CD4-positive, alpha-beta T cell treated with Interleukin-10 for 1 hour (primary cell): ENCODE data around the gene SLC35F4.

ENCODE experiments used
- DNase-seq: peaks from one replicate; pipeline ENCODE4 v3.0.0-alpha.2; 2020

Gene SLC35F4

GRCh38 chr14:57847706-57848105, 18.2 kb downstream of the SLC35F4 start:
- DNase-seq = no peak

DNA sequence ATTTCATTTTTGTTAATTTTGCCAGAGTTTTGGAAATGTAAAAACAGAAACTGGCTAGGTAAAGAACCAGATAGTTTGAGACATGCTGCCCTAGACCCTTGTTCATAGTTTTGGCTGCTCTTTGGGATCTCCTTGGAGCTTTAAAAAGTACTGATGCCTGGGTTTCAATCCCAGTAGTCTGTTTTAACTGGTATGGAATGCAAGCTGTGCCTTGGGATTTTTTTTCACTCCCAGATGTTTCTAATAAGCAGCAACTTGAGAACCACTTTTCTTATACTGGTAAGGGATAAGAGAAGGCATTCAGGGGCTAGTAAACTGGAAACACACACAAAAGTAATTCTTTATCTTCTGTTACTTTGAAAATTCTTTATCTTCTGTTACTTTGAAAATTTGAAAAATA, 18.8 kb downstream of the SLC35F4 start:
- no peak for DNase-seq

DNA sequence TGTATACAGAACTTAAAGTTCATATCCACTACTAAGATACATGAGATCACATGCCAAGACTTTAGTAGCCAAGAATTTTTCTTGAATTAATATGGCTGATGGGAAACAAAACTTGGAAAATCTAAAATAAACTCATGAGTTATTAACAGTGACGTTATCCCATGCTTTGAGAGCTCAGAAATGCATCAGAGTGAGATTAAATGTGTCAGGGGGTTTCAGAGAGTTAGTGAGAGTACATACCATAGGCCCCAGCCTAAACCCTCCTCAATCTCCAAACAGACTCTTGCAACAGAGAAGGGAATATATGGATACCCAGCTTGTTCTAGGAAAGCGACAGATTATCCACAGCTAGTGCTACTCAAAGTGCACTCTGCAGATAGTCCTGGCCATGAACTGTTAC, 19.3 kb downstream of the SLC35F4 start:
- no peak for DNase-seq

GRCh38 chr14:57845802-57846531, 19.9 kb downstream of the SLC35F4 start:
- DNase-seq = no peak

DNA sequence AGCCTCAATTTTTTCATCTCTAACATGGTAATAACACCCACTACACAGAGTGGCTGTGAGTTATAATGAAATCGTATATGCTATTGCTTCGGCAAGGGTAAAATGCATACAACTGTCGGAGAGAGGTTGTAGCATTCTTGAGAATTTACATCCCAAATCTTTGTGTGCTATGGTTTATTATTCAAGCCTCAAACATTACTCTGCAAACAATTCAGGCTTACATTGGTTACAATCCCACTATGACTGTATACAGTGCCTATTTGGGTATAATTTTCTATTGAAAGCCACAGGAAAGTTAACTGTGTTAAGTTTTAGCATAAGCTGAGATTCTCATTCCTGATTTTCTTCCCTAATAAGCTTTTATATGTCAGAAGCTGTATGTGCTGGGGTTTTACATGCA, 20.6 kb downstream of the SLC35F4 start:
- DNase-seq = no peak

DNA sequence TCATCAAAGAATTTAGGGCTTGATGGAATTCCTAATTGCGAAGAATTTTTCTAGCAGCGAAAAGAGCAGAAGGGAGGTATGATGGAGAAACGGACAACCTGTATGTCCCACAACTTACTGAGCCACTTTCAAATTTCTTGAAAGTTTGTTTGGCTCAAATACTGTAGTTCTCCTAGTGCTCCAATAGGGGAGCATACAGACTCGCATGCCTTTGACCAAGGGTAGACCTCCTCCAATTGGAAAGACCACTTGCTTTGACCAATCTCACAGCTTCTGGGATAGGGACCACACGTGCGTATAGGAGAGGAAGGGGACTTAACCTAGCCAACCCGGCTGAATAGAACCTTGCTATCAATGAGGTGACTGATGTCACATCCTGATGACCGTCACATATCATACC, 28.6 kb downstream of the SLC35F4 start:
- DNase-seq = no peak

- no peak for DNase-seq
These were observed 30.1 kb downstream of the SLC35F4 start for GRCh38 chr14:57835766-57836165.

DNA sequence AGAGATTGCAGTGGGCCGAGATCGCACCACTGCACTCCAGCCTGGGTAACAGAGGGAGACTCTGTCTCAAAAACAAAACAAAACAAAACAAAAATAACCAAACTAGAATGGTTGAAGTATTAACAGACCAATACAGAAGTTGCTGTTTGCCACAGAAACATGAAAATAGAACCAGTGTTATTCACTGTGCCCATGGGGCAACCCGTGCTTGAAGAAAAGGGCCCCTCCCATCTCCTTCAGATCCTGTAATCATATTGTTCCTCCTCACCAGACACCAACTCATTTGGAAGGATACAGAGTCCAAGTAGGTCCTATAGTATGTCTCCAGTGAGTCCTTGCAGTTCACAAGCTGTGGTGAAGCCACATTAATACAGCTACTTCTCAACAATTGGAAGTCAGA, 30.9 kb downstream of the SLC35F4 start:
- DNase-seq = no peak

GRCh38 chr14:57834001-57834598, 31.8 kb downstream of the SLC35F4 start:
- no peak for DNase-seq

DNA sequence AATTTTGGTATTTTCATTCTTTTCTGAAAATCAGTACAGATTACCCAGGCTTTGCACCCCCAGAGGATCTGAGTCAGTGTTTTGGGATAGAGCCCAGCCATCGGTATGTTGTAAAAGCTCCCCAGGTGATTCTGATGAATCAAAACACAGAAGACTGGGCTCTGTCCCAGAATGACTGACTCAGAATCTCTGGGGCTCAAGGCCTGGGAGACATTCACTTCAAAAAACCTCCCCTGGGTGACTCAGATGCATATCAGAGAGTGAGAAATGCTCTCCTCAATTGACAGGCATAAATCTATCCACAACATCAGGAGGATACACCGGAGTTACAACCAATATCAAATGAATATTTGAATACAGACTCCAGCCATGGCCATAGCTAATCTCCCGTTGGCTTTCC, 32.6 kb downstream of the SLC35F4 start:
- DNase-seq = no peak

DNA sequence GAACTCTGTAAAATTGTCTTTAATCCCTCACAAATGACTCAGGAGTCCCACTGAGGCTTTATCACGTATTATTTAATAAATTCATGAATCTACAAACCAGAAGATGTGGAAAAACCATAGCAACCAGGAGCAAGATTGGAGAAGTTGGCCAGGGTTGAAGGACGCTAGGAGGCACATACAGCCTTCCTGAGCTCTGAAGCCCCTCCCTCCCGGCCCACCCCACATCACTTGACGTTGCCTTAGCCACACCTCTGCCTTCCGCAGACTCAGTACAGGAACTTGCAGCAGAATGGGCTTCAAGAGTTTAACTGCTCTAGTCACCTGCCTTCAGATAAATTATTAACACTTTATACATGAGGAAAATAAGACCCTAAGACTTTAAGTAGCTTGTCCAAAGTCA, 33.9 kb downstream of the SLC35F4 start:
- DNase-seq = no peak

- DNase-seq = no peak
These were observed 37.2 kb downstream of the SLC35F4 start for GRCh38 chr14:57828713-57829112.

- DNase-seq = no peak
These were observed 42.8 kb downstream of the SLC35F4 start for GRCh38 chr14:57823015-57823660.

- DNase-seq = no peak
These were observed 43.8 kb downstream of the SLC35F4 start for GRCh38 chr14:57822081-57822480.

DNA sequence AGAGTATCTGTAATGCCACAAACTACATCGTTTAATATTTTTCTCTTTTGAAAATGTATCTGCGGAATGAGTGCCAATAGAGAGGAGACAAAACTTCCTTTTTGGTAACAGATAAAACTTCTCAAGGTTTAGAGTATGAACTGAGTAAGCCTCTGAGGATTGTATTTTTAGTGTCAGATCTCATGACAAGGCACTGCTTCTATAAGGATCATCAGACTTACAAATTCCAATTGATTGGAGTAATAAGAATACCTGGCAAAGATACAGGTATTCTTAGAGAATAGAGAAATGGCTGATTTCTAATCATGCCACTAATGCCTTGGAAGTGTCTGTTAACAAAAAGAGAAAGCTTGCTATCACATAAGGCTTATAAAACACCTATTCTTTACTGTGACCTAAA, 45.3 kb downstream of the SLC35F4 start:
- DNase-seq = no peak

- DNase-seq = no peak
These were observed 47.4 kb downstream of the SLC35F4 start for GRCh38 chr14:57818511-57818910.

GRCh38 chr14:57816568-57817284, 49.2 kb downstream of the SLC35F4 start:
- no peak for DNase-seq

GRCh38 chr14:57814726-57815125, 51.2 kb downstream of the SLC35F4 start:
- no peak for DNase-seq

DNA sequence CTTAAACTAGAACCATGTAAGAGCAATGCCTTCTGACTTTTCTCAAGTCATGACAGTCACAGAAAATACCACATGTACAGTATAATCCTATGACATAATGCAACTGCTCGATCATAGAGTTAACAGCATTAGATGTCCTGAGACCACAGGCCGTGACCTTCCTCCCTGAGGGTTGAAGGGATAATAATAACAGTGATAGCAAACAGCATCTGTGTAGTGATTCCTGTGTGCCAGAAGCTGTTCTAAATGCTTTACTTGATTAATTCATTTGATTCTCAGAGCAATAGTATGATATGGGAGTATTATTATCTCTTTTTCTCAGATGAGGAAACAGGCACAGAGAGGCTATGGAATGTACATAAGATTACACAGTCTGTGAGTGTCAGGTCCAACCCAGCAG, 53.2 kb downstream of the SLC35F4 start:
- DNase-seq = no peak

- no peak for DNase-seq
These were observed 53.8 kb downstream of the SLC35F4 start for GRCh38 chr14:57811998-57812546.

GRCh38 chr14:57809808-57810207, 56.1 kb downstream of the SLC35F4 start:
- no peak for DNase-seq

GRCh38 chr14:57797160-57797559, 68.7 kb downstream of the SLC35F4 start:
- no peak for DNase-seq

DNA sequence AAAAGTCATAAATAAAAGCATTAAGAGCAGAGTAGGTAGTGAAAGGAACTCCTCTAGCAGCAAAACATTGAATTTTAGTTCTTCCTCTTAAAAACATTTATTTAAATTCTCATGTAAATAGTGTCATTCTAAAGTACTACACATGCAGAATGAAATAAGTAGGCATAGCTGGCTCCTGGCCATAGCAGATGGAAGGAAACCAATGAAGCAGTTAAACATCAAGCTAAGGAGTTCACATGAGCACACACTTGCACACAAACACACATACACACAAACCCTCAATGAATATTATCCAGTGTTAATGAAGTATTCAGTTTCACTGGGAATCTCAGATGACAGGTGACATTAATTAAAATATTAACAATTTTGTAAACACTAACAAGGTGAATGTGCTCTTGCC, 69.3 kb downstream of the SLC35F4 start:
- DNase-seq = no peak
